GM21390 (cell line): ENCODE results near the gene SPEF2.

ENCODE experiments used
- ATAC-seq: cut with Tn5 transposase; IDR thresholded peaks from one replicate; pipeline ENCODE4 v1.9.1; 2021; ENCODE audit not compliant: unreplicated experiment

The SPEF2 gene

GRCh38 chr5:35717718-35718117 is 100.1 kb downstream of the SPEF2 start:
- no peak for ATAC-seq

- ATAC-seq, result no peak
Observed at GRCh38 chr5:35735718-35736117, 118.1 kb downstream of the SPEF2 start.

GRCh38 chr5:35736280-35736679 is 118.6 kb downstream of the SPEF2 start:
- ATAC-seq, result no peak

GRCh38 chr5:35741126-35741716 is 123.6 kb downstream of the SPEF2 start:
- ATAC-seq, result no peak

- ATAC-seq, result no peak
Observed at GRCh38 chr5:35741971-35742370, 124.3 kb downstream of the SPEF2 start.

GRCh38 chr5:35743644-35744043 is 126.0 kb downstream of the SPEF2 start:
- no peak for ATAC-seq

- ATAC-seq, result no peak
Observed at GRCh38 chr5:35745193-35745592, 127.5 kb downstream of the SPEF2 start.

GRCh38 chr5:35745660-35746059 is 128.0 kb downstream of the SPEF2 start:
- ATAC-seq, result no peak

GRCh38 chr5:35752012-35752411 is 134.3 kb downstream of the SPEF2 start:
- no peak for ATAC-seq

GRCh38 chr5:35753500-35753899 is 135.8 kb downstream of the SPEF2 start:
- no peak for ATAC-seq

GRCh38 chr5:35754481-35754880 is 136.8 kb downstream of the SPEF2 start:
- no peak for ATAC-seq

- ATAC-seq, result no peak
Observed at GRCh38 chr5:35755966-35756365, 138.3 kb downstream of the SPEF2 start.

GRCh38 chr5:35758151-35758724 is 140.6 kb downstream of the SPEF2 start:
- ATAC-seq, result no peak

GRCh38 chr5:35761541-35761940 is 143.9 kb downstream of the SPEF2 start:
- no peak for ATAC-seq

- ATAC-seq, result no peak
Observed at GRCh38 chr5:35762368-35762767, 144.7 kb downstream of the SPEF2 start.

GRCh38 chr5:35765921-35766320 is 148.3 kb downstream of the SPEF2 start:
- no peak for ATAC-seq

GRCh38 chr5:35771300-35771699 is 153.6 kb downstream of the SPEF2 start:
- no peak for ATAC-seq

GRCh38 chr5:35771839-35772238 is 154.2 kb downstream of the SPEF2 start:
- ATAC-seq, result no peak

- ATAC-seq, result no peak
Observed at GRCh38 chr5:35773967-35774366, 156.3 kb downstream of the SPEF2 start.

GRCh38 chr5:35776757-35777156 is 159.1 kb downstream of the SPEF2 start:
- ATAC-seq, result no peak

GRCh38 chr5:35777358-35778087 is 159.9 kb downstream of the SPEF2 start:
- no peak for ATAC-seq

GRCh38 chr5:35778259-35778769 is 160.7 kb downstream of the SPEF2 start:
- ATAC-seq, result no peak
